DMS114 treated with DMSO at 0.1 percent for 48 hours (cell line): ENCODE results near the gene C22orf23.
"Not testable (repeated sequence)": the region's sequence is repeated elsewhere in the genome, so short reads cannot be mapped to it uniquely, and the experiment has no call there.

Experiments used
- DNase-seq: peaks from one replicate; lab custom pipeline; 2025; ENCODE audit not compliant: unreplicated experiment; lab: John Stamatoyannopoulos, UW

C22orf23 gene

GRCh38 chr22:37982938-37983859 is 29.8 kb upstream of the C22orf23 start:
- DNase-seq: no peak

- DNase-seq: no peak
Observed at GRCh38 chr22:37982151-37982785, 28.9 kb upstream of the C22orf23 start.

- DNase-seq: no peak
Observed at GRCh38 chr22:37981282-37982011, 28.0 kb upstream of the C22orf23 start.

GRCh38 chr22:37979782-37980181 is 26.4 kb upstream of the C22orf23 start:
- DNase-seq: no peak

- no peak for DNase-seq
Observed at GRCh38 chr22:37976547-37976946, 23.1 kb upstream of the C22orf23 start.

- not testable (repeated sequence) for DNase-seq
Observed at GRCh38 chr22:37976022-37976421, 22.6 kb upstream of the C22orf23 start.

- no peak for DNase-seq
Observed at GRCh38 chr22:37975153-37975552, 21.8 kb upstream of the C22orf23 start.

- DNase-seq: no peak
Observed at GRCh38 chr22:37973271-37974170, 20.1 kb upstream of the C22orf23 start.

GRCh38 chr22:37972527-37972926 is 19.1 kb upstream of the C22orf23 start:
- no peak for DNase-seq

GRCh38 chr22:37971475-37972434 is 18.4 kb upstream of the C22orf23 start:
- no peak for DNase-seq

GRCh38 chr22:37970864-37971263 is 17.5 kb upstream of the C22orf23 start:
- DNase-seq: no peak

- DNase-seq: no peak
Observed at GRCh38 chr22:37968452-37969251, 15.3 kb upstream of the C22orf23 start.

GRCh38 chr22:37967637-37968451 is 14.4 kb upstream of the C22orf23 start:
- DNase-seq: no peak

- DNase-seq: no peak
Observed at GRCh38 chr22:37967147-37967546, 13.7 kb upstream of the C22orf23 start.

- DNase-seq: no peak
Observed at GRCh38 chr22:37965940-37966664, 12.7 kb upstream of the C22orf23 start.

GRCh38 chr22:37961062-37961461 is 7.7 kb upstream of the C22orf23 start:
- no peak for DNase-seq

GRCh38 chr22:37959231-37959825 is 5.9 kb upstream of the C22orf23 start:
- DNase-seq: no peak
